GM13976 (cell line): ENCODE measurements around the gene LSAMP.

Experiments used
- DNase-seq: peaks from one replicate; pipeline ENCODE4 v3.0.0; 2012; ENCODE audit warnings: low spot score
- in situ Hi-C: fragments of 300-500 bp; cut with MboI; formaldehyde crosslinking; loops from one replicate; pipeline ENCODE4 v1.12.0; 2022; ENCODE audit warnings: low sequenced_read_pairs, mixed read lengths, inconsistent platforms; ENCODE audit not compliant: unreplicated experiment
- TF ChIP-seq, protein P1 (sequence below): IDR thresholded peaks from 2 replicates; pipeline ENCODE4 v1.5.1; 2012; ENCODE audit warnings: borderline replicate concordance, mild to moderate bottlenecking; ENCODE audit not compliant: insufficient read depth; ENCODE audit errors: extremely low read depth, missing control alignments, control extremely low read depth

LSAMP gene

DNA sequence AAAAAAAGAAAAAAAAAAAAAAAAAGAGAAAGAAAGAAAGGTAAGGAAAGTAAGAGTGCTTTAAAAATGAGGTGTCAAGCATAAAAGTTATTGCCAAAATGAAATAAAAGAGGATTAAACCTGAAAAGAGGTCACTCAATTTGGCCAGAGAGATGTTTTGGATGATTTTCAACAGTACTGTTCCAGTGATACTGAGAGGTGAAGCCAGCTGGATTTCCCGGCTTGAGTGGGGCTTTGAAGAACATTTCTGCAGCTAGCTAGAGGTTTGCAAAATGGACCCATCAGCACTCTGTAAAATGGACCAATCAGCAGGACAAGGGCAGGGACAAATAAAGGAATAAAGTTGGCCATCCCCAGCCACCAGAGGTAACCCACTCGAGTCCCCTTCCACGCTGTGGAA, 128.5 kb downstream of the LSAMP start:
- in situ Hi-C loops = no loop called here
- TF ChIP-seq, protein P1, sequence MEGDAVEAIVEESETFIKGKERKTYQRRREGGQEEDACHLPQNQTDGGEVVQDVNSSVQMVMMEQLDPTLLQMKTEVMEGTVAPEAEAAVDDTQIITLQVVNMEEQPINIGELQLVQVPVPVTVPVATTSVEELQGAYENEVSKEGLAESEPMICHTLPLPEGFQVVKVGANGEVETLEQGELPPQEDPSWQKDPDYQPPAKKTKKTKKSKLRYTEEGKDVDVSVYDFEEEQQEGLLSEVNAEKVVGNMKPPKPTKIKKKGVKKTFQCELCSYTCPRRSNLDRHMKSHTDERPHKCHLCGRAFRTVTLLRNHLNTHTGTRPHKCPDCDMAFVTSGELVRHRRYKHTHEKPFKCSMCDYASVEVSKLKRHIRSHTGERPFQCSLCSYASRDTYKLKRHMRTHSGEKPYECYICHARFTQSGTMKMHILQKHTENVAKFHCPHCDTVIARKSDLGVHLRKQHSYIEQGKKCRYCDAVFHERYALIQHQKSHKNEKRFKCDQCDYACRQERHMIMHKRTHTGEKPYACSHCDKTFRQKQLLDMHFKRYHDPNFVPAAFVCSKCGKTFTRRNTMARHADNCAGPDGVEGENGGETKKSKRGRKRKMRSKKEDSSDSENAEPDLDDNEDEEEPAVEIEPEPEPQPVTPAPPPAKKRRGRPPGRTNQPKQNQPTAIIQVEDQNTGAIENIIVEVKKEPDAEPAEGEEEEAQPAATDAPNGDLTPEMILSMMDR = no peak
- DNase-seq = no peak

DNA sequence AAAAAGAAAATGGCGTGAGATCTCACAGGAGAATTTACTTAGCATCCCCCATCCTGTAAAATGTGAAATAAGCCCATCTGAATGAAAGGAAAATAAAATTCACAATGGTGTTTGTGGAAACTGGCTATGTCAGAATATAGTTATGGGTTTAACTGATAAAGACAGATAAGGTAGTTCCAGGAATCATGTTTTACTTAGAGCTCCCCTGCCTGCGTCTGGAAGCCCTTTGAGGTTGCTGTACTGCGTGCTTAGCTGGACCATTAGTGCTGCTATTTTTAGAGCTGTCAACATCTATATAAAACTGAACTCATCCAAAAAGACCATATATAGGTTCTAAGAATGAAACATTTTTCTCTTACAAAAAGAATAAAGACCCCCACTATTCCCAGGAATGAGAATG, 130.8 kb downstream of the LSAMP start:
- in situ Hi-C loops = no loop called here
- DNase-seq = no peak
- TF ChIP-seq, protein P1 = no peak

DNA sequence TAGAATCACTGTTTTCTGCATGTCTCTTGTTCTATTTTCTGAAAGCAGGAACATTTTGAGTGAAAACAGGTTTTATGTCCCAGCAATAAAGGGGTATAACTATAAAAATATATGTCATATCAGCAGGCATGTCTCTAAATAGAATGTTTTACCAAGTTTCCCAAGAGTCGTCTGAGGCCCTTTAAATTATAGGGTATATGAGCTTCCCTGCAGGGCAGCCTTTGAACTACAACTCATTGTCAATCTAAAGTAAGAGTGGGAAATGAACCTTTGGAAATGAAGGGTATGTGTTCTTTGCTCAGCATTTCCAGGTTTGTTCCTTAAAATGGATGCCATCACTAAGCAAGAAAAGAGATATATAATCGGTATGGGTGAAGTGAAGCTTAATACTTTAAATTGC, 138.6 kb downstream of the LSAMP start:
- in situ Hi-C loops = no loop called here
- no peak for DNase-seq
- TF ChIP-seq, protein P1 = no peak

DNA sequence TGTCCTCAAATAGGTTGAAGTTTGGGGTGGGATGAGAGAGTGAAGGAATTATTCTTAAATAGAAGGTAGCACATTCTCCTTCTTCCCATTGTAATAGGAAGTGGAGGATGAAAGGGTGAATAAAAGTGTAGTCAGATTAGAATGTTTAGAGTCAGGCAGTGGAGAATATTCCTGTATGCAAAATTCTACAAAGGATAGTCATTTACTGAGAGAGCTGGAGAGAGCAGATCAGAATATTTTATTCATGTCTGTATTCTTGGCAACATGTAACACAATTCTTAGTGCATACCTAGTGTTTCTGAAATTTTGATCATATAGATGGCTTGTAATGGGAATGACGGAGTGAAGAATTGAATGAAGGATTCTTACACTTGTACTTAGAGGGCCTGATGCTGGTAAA, 139.1 kb downstream of the LSAMP start:
- TF ChIP-seq, protein P1 = no peak
- in situ Hi-C loops = no loop called here

DNA sequence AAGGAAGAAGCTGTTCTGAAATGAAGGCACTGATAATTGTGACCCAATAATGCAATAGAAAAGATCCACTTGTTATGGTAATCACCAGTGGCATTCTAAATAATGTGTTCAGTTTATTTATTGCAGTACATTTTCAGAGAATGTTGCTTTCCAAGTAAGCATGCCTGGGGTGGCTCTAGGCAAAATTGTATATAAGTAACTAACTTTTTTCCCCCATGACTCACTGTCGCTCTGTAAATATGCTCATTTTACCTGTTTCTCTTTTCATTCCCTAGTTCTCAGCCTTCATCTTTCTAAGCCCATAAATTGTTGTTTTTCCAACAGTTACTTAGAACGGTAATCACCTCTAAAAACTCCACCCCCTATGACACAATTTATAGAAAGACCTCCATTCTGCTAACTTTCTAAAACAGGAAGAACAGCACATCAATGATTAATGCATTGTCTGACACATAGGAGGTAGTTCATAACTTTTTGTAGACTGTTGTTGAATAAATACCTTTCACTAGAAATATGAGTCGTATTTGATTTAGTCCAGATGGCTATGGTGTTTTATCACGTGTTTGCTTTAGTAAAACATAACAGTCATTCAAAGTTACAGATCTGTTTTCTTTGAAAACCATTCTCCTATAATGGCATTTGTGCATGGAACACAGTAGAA, 143.1 kb downstream of the LSAMP start:
- DNase-seq = no peak
- in situ Hi-C loops = no loop called here
- TF ChIP-seq, protein P1 = no peak

More for the DNA sequence above, 139.1 kb downstream of the LSAMP start:
- no peak for DNase-seq

DNA sequence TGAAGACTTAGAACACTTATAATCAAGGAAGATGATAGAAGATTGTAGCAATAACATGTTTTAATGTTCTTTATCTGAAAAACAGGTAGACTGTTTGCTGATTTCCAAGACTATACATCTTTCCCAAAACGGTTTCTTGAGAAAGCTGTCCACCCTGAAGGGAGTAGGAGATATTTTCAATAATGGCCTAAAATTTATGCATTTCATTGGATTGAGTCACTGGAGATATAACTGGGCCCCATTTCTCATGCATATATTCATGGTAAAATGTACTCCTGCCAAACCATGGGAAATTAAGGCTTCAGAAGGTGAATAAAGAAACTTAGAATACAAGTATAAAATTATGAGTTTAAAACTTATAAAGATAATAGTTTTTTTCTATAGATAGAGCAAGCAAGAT, 143.9 kb downstream of the LSAMP start:
- in situ Hi-C loops = no loop called here
- TF ChIP-seq, protein P1 = no peak
- no peak for DNase-seq
